GM23338 (cell line): ENCODE measurements around the gene ZNF513. TPM values are rescaled to one million over a fixed set of nuclear protein-coding genes. Genes with fewer than 3 reads are reported as not detected.

ENCODE experiments used
- ATAC-seq: fragments of 200-7000 bp; cut with Tn5 transposase; 3 replicates; pipeline ENCODE4 v1.9.1; 2020
- DNase-seq: peaks from one replicate; pipeline ENCODE4 v3.0.0-alpha.2; 2015; ENCODE audit warnings: low spot score
- H2AFZ ChIP-seq: fragments of 200-600 bp; sonication (generic); 2 replicates; pipeline ENCODE4 v1.8.0; 2016; ENCODE audit warnings: antibody characterized with exemption, mild to moderate bottlenecking, moderate library complexity
- H3F3A ChIP-seq: fragments of 200-600 bp; sonication (generic); replicated peaks from 2 replicates; pipeline ENCODE4 v1.8.0; 2017; ENCODE audit warnings: antibody characterized with exemption, mixed run types, low read depth
- H3K27ac ChIP-seq: fragments of 200-600 bp; sonication (generic); 2 replicates; pipeline ENCODE4 v1.6.1; 2016; ENCODE audit warnings: low read depth
- H3K27me3 ChIP-seq: fragments of 200-600 bp; sonication (generic); 2 replicates; pipeline ENCODE4 v1.8.0; 2016; ENCODE audit warnings: mild to moderate bottlenecking, mixed run types, moderate library complexity; ENCODE audit not compliant: insufficient read depth
- H3K36me3 ChIP-seq: fragments of 200-600 bp; sonication (generic); 2 replicates; pipeline ENCODE4 v1.8.0; 2016; ENCODE audit warnings: mild to moderate bottlenecking; ENCODE audit not compliant: insufficient read depth
- H3K4me1 ChIP-seq: fragments of 200-600 bp; sonication (generic); 2 replicates; pipeline ENCODE4 v1.8.0; 2016; ENCODE audit warnings: mild to moderate bottlenecking, moderate library complexity; ENCODE audit not compliant: insufficient read depth
- H3K4me2 ChIP-seq: fragments of 200-600 bp; sonication (generic); 2 replicates; pipeline ENCODE4 v1.7.1; 2017; ENCODE audit warnings: mixed run types
- H3K4me3 ChIP-seq: fragments of 200-600 bp; sonication (generic); 2 replicates; pipeline ENCODE4 v1.6.1; 2016; ENCODE audit warnings: mixed run types
- H3K79me2 ChIP-seq: fragments of 200-600 bp; sonication (generic); replicated peaks from 2 replicates; pipeline ENCODE4 v1.8.0; 2017; ENCODE audit warnings: mild to moderate bottlenecking; ENCODE audit not compliant: insufficient read depth
- H3K9me2 ChIP-seq: fragments of 200-600 bp; sonication (generic); 2 replicates; pipeline ENCODE4 v1.8.0; 2017; ENCODE audit not compliant: insufficient read depth
- H4K20me1 ChIP-seq: fragments of 200-600 bp; sonication (generic); replicated peaks from 2 replicates; pipeline ENCODE4 v1.8.0; 2017; ENCODE audit warnings: mild to moderate bottlenecking; ENCODE audit not compliant: insufficient read depth
- H3K27ac Mint-ChIP-seq: 2 replicates; pipeline ENCODE4 v1.8.0; 2020; ENCODE audit warnings: inconsistent platforms, mild to moderate bottlenecking, moderate library complexity, mixed read lengths
- H3K27me3 Mint-ChIP-seq: 3 replicates; pipeline ENCODE4 v1.8.0; 2022; ENCODE audit warnings: low read depth, mild to moderate bottlenecking, moderate library complexity, mixed read lengths, inconsistent platforms; ENCODE audit not compliant: insufficient read depth, poor library complexity
- H3K36me3 Mint-ChIP-seq: 3 replicates; pipeline ENCODE4 v1.8.0; 2021; ENCODE audit warnings: low read depth, mild to moderate bottlenecking, inconsistent platforms, moderate library complexity, mixed read lengths
- H3K4me1 Mint-ChIP-seq: 3 replicates; pipeline ENCODE4 v1.8.0; 2020; ENCODE audit warnings: mild to moderate bottlenecking, inconsistent platforms, mixed read lengths
- H3K4me3 Mint-ChIP-seq: 3 replicates; pipeline ENCODE4 v1.8.0; 2021; ENCODE audit warnings: moderate library complexity, mild to moderate bottlenecking, inconsistent platforms, mixed read lengths
- H3K9me3 Mint-ChIP-seq: 3 replicates; pipeline ENCODE4 v1.8.0; 2020; ENCODE audit warnings: moderate library complexity, mild to moderate bottlenecking, inconsistent platforms, mixed read lengths
- CREB1 ChIP-seq: fragments of 250-450 bp; sonication (Bioruptor Pico); IDR thresholded peaks from 2 replicates; pipeline ENCODE4 v1.5.0; 2020; ENCODE audit warnings: low read depth, mild to moderate bottlenecking, moderate library complexity
- JUNB ChIP-seq: IDR thresholded peaks from one replicate; pipeline ENCODE4 v1.6.1; 2016; ENCODE audit warnings: antibody characterized with exemption; ENCODE audit not compliant: unreplicated experiment
- NANOG ChIP-seq: IDR thresholded peaks from 2 replicates; pipeline ENCODE4 v1.6.1; 2016; ENCODE audit warnings: antibody characterized with exemption, borderline replicate concordance
- POLR2AphosphoS5 ChIP-seq: IDR thresholded peaks from 2 replicates; pipeline ENCODE4 v1.6.1; 2016; ENCODE audit warnings: antibody characterized with exemption, low read depth
- STAT1 ChIP-seq: IDR thresholded peaks from one replicate; pipeline ENCODE4 v1.6.1; 2016; ENCODE audit warnings: antibody characterized with exemption; ENCODE audit not compliant: unreplicated experiment
- polyA plus RNA-seq: library from polyadenylated mRNA; unstranded; fragments of >200 nt; fragmentation: Nextera tagmentation; extraction: Ambion mirVana; gene quantifications from 2 replicates; pipeline ENCODE4 v1.2.1, GENCODE V29; 2016
- total RNA-seq: library from RNA; depleted of rRNA; stranded (reverse); fragments of >200 nt; shearing (Covaris generic); gene quantifications from 2 replicates; pipeline ENCODE4 v1.2.3, GENCODE V29; 2014
- TF ChIP-seq, protein P1 (sequence below), 2 experiments: fragments of 200-600 bp in 1 of 2; sonication (generic) in 1 of 2; conservative IDR thresholded peaks; 2 replicates each; pipeline versions ENCODE4 v1.5.1 to v1.6.1; 2016 to 2017; ENCODE audit warnings: antibody characterized with exemption in 2 of 2, low read depth in 2 of 2, mild to moderate bottlenecking in 2 of 2, moderate library complexity in 1 of 2
- TF ChIP-seq, protein P2 (sequence below): IDR thresholded peaks from one replicate; pipeline ENCODE4 v1.6.1; 2018; ENCODE audit warnings: antibody characterized with exemption; ENCODE audit not compliant: unreplicated experiment
- TF ChIP-seq, protein P3 (sequence below): IDR thresholded peaks from 2 replicates; pipeline ENCODE4 v1.6.1; 2016; ENCODE audit warnings: antibody characterized with exemption

ZNF513 gene
- total and polyA plus RNA-seq, 2 experiments from 2014 or later = 10.4 to 13.2 TPM

DNA sequence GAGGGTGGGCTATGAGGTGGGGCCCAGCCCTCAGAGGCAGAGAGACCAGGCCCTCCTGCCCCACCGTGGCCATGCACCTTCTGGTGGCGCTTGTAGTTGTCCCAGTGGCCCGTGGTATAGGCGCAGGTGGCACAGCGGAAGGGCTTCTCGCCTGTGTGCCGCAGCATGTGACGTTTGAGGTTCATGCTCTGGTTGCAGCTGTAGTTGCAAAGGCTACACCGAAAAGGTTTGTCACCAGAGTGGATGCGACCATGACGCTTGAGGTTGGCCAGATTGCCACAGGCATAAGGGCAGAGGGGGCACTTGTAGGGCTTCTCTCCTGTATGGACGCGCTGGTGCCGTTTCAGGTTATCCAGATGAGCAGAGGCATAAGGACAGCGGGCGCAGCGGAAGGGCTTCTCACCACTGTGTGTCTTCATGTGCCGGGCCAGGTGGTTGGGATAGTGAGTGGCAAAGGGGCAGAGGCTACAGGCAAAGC, 2.9 kb downstream of the ZNF513 start (continued):
- TF ChIP-seq, protein P1, sequence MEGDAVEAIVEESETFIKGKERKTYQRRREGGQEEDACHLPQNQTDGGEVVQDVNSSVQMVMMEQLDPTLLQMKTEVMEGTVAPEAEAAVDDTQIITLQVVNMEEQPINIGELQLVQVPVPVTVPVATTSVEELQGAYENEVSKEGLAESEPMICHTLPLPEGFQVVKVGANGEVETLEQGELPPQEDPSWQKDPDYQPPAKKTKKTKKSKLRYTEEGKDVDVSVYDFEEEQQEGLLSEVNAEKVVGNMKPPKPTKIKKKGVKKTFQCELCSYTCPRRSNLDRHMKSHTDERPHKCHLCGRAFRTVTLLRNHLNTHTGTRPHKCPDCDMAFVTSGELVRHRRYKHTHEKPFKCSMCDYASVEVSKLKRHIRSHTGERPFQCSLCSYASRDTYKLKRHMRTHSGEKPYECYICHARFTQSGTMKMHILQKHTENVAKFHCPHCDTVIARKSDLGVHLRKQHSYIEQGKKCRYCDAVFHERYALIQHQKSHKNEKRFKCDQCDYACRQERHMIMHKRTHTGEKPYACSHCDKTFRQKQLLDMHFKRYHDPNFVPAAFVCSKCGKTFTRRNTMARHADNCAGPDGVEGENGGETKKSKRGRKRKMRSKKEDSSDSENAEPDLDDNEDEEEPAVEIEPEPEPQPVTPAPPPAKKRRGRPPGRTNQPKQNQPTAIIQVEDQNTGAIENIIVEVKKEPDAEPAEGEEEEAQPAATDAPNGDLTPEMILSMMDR (conservative IDR thresholded peaks at IDR 0.05; ENCODE audit: low read depth in 2 of 2) = no peak
- TF ChIP-seq JUNB = no peak
- TF ChIP-seq, protein P2, sequence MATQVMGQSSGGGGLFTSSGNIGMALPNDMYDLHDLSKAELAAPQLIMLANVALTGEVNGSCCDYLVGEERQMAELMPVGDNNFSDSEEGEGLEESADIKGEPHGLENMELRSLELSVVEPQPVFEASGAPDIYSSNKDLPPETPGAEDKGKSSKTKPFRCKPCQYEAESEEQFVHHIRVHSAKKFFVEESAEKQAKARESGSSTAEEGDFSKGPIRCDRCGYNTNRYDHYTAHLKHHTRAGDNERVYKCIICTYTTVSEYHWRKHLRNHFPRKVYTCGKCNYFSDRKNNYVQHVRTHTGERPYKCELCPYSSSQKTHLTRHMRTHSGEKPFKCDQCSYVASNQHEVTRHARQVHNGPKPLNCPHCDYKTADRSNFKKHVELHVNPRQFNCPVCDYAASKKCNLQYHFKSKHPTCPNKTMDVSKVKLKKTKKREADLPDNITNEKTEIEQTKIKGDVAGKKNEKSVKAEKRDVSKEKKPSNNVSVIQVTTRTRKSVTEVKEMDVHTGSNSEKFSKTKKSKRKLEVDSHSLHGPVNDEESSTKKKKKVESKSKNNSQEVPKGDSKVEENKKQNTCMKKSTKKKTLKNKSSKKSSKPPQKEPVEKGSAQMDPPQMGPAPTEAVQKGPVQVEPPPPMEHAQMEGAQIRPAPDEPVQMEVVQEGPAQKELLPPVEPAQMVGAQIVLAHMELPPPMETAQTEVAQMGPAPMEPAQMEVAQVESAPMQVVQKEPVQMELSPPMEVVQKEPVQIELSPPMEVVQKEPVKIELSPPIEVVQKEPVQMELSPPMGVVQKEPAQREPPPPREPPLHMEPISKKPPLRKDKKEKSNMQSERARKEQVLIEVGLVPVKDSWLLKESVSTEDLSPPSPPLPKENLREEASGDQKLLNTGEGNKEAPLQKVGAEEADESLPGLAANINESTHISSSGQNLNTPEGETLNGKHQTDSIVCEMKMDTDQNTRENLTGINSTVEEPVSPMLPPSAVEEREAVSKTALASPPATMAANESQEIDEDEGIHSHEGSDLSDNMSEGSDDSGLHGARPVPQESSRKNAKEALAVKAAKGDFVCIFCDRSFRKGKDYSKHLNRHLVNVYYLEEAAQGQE = no peak
- no peak for TF ChIP-seq NANOG

DNA sequence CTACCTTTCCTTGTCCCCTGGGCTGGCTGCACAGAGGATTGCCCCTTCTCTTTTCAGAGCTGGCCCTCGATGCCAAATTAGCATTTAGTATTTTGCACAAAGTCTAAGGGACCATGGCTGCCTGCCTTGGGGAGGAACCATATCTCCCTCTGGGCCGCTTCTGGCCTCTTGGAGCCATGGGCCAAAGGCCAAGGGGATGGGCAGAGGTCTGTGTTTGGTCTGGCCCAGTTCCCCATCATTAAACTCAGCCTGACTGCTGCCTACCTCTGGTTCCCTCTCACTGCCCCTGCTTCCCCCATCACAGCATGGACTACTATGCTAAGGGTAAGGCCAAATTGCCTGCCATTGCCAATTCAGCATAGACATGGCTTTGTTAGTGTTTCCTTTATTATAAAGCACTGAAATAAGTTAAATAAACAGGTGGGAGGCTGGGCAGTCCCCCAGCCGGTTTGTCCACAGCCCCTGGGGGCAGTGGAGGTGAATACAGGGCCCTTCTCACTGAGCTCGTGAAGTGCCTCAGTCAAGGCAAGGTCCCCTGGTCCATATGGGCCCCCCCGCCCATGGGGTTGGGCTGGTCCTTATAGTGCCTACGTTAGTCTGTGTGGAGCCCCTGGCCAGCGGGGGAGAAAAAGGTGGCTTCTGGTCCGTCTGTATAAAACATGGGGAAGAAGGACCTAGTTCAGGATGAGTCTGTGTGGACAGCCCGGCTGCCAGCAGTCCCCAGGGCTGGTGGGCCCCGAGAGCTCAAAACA, 3.5 kb downstream of the ZNF513 start:
- Histone ChIP-seq H2AFZ (no peak overlapping the region), H3K27ac (no peak overlapping the region)

More for the DNA sequence above, 3.5 kb downstream of the ZNF513 start:
- H3K36me3 Mint-ChIP-seq = peaks cover 81% of the 10 kb centered on the region
- no peak overlapping the region; the same call in 2 of the 3 replicates for H3K4me3 Mint-ChIP-seq
- peaks cover 22% of the 10 kb centered on the region for H3K79me2 ChIP-seq
- H3K27ac Mint-ChIP-seq = no peak overlapping the region
- H3K4me1 Mint-ChIP-seq = peaks cover 27% of the 10 kb centered on the region
- peaks cover 16% of the 10 kb centered on the region for H3K4me1 ChIP-seq
- H3K27me3 Mint-ChIP-seq = peaks cover 32% of the 10 kb centered on the region
- DNase-seq (no peak), ATAC-seq (no peak)
- H3F3A ChIP-seq = peaks cover 26% of the 10 kb centered on the region
- no peaks in the 10 kb centered on the region; the same call in 1 of the 2 replicates for H4K20me1 ChIP-seq
- peaks cover 26% of the 10 kb centered on the region for H3K36me3 ChIP-seq
- TF ChIP-seq STAT1 (no peak), POLR2AphosphoS5 (0 out of 2 replicates have a peak, but pooled peaks have one; percentile 4), CREB1 (CRISPR knock-in tag) (no peak)
- TF ChIP-seq, protein P3, sequence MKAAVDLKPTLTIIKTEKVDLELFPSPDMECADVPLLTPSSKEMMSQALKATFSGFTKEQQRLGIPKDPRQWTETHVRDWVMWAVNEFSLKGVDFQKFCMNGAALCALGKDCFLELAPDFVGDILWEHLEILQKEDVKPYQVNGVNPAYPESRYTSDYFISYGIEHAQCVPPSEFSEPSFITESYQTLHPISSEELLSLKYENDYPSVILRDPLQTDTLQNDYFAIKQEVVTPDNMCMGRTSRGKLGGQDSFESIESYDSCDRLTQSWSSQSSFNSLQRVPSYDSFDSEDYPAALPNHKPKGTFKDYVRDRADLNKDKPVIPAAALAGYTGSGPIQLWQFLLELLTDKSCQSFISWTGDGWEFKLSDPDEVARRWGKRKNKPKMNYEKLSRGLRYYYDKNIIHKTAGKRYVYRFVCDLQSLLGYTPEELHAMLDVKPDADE = no peak
- no peaks in the 10 kb centered on the region for H3K27me3 ChIP-seq
- no peak overlapping the region for H3K4me2 ChIP-seq
- no peak overlapping the region for H3K4me3 ChIP-seq
- no peaks in the 10 kb centered on the region for H3K9me2 ChIP-seq
- H3K9me3 Mint-ChIP-seq = no peaks in the 10 kb centered on the region
